Hepatocyte (in vitro differentiated cells): Measurements from ENCODE around the gene GALNT5. TPM values are rescaled to one million over a fixed set of nuclear protein-coding genes. Genes with fewer than 3 reads are reported as not detected.

Source experiments
- DNase-seq: peaks from one replicate; pipeline ENCODE4 v3.0.0-alpha.2; 2016; ENCODE audit warnings: low spot score
- H2AFZ ChIP-seq: fragments of 200-600 bp; sonication (generic); 2 replicates; pipeline ENCODE4 v1.6.0; 2016; ENCODE audit warnings: antibody characterized with exemption, mild to moderate bottlenecking
- H3K27ac ChIP-seq: fragments of 200-600 bp; sonication (generic); 2 replicates; pipeline ENCODE4 v1.5.1; 2016; ENCODE audit warnings: mild to moderate bottlenecking
- H3K27me3 ChIP-seq: fragments of 200-600 bp; sonication (generic); 2 replicates; pipeline ENCODE4 v1.6.1; 2016
- H3K36me3 ChIP-seq: fragments of 200-600 bp; sonication (generic); replicated peaks from 2 replicates; pipeline ENCODE4 v1.5.1; 2016; ENCODE audit warnings: low read depth; ENCODE audit not compliant: insufficient read depth
- H3K4me1 ChIP-seq: fragments of 200-600 bp; sonication (generic); 2 replicates; pipeline ENCODE4 v1.5.1; 2016; ENCODE audit warnings: mild to moderate bottlenecking, moderate library complexity; ENCODE audit not compliant: insufficient read depth
- H3K4me2 ChIP-seq: fragments of 200-600 bp; sonication (generic); 2 replicates; pipeline ENCODE4 v1.6.0; 2016
- H3K4me3 ChIP-seq: fragments of 200-600 bp; sonication (generic); 2 replicates; pipeline ENCODE4 v1.5.1; 2016; ENCODE audit warnings: mild to moderate bottlenecking
- H3K79me2 ChIP-seq: fragments of 200-600 bp; sonication (generic); 2 replicates; pipeline ENCODE4 v1.6.0; 2017; ENCODE audit warnings: mild to moderate bottlenecking
- H3K9me2 ChIP-seq: fragments of 200-600 bp; sonication (generic); replicated peaks from 2 replicates; pipeline ENCODE4 v1.6.0; 2017; ENCODE audit warnings: mild to moderate bottlenecking; ENCODE audit not compliant: insufficient read depth
- H3K9me3 ChIP-seq: fragments of 200-600 bp; sonication (generic); 2 replicates; pipeline ENCODE4 v1.5.1; 2016; ENCODE audit warnings: low read depth, mild to moderate bottlenecking
- H4K20me1 ChIP-seq: fragments of 200-600 bp; sonication (generic); 2 replicates; pipeline ENCODE4 v1.6.0; 2016; ENCODE audit warnings: mild to moderate bottlenecking; ENCODE audit not compliant: insufficient read depth, poor library complexity, severe bottlenecking
- EZH2 ChIP-seq: fragments of 200-600 bp; sonication (generic); IDR thresholded peaks from 2 replicates; pipeline ENCODE4 v1.6.1; 2016; ENCODE audit warnings: antibody characterized with exemption, mild to moderate bottlenecking, borderline replicate concordance
- EZH2phosphoT487 ChIP-seq: fragments of 200-600 bp; sonication (generic); IDR thresholded peaks from one replicate; pipeline ENCODE4 v1.6.1; 2018; ENCODE audit warnings: antibody characterized with exemption, mild to moderate bottlenecking, low read depth, moderate library complexity; ENCODE audit not compliant: unreplicated experiment, severe bottlenecking
- WGBS: methylation state at CpG from one replicate; pipeline ENCODE4 v1.1.6; 2016; ENCODE audit warnings: low lambda C conversion rate; ENCODE audit errors: missing lambda C conversion rate; 5-methylcytosine and 5-hydroxymethylcytosine counted together
- polyA plus RNA-seq: library from polyadenylated mRNA; unstranded; fragments of >200 nt; fragmentation: Nextera tagmentation; extraction: Ambion mirVana; gene quantifications from 2 replicates; pipeline ENCODE4 v1.2.1, GENCODE V29; 2016
- total RNA-seq: library from RNA; depleted of rRNA; stranded (reverse); fragments of >200 nt; gene quantifications from 2 replicates; pipeline ENCODE4 v1.2.3, GENCODE V29; 2014
- TF ChIP-seq, protein P1 (sequence below): fragments of 200-600 bp; sonication (generic); IDR thresholded peaks from 2 replicates; pipeline ENCODE4 v1.5.1; 2016; ENCODE audit warnings: antibody characterized with exemption, mild to moderate bottlenecking; ENCODE audit not compliant: poor library complexity

The GALNT5 gene
- total and polyA plus RNA-seq, 2 experiments from 2014 or later: 6.0 to 16.3 TPM

DNA sequence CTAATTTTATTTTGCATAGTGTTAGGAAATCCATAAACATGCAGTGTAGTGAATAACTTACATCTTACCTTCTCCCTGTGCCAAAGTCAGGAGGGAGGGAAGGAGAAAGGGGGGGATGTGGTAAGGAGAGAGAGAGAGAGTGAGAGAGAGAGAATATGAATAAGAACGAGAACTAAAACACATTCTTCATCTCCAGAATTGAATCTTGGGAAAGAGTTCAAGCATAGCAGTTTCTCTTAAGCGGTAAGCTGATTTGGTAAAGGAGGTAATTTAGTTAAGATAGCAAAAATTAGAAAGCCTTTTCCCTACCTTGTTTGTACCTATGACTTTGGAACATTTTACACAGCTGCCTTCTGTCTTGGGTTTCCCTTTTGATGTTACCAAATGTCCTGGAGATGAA, 52.4 kb downstream of the GALNT5 start:
- Histone ChIP-seq H2AFZ (no peak overlapping the region), H3K36me3 (no peaks in the 10 kb centered on the region), H3K4me2 (no peak overlapping the region), H3K4me1 (peaks cover 10% of the 10 kb centered on the region), H3K9me2 (no peaks in the 10 kb centered on the region), H3K79me2 (no peaks in the 10 kb centered on the region), H3K27me3 (no peaks in the 10 kb centered on the region), H3K4me3 (no peak overlapping the region), H3K9me3 (no peaks in the 10 kb centered on the region), H3K27ac (no peak overlapping the region), H4K20me1 (no peaks in the 10 kb centered on the region)
- WGBS: 83% methylated on average over 2 of the region's 2 CpGs
- TF ChIP-seq, protein P1, sequence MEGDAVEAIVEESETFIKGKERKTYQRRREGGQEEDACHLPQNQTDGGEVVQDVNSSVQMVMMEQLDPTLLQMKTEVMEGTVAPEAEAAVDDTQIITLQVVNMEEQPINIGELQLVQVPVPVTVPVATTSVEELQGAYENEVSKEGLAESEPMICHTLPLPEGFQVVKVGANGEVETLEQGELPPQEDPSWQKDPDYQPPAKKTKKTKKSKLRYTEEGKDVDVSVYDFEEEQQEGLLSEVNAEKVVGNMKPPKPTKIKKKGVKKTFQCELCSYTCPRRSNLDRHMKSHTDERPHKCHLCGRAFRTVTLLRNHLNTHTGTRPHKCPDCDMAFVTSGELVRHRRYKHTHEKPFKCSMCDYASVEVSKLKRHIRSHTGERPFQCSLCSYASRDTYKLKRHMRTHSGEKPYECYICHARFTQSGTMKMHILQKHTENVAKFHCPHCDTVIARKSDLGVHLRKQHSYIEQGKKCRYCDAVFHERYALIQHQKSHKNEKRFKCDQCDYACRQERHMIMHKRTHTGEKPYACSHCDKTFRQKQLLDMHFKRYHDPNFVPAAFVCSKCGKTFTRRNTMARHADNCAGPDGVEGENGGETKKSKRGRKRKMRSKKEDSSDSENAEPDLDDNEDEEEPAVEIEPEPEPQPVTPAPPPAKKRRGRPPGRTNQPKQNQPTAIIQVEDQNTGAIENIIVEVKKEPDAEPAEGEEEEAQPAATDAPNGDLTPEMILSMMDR: no peak
- TF ChIP-seq EZH2 (no peak), EZH2phosphoT487 (no peak)
- DNase-seq: no peak

DNA sequence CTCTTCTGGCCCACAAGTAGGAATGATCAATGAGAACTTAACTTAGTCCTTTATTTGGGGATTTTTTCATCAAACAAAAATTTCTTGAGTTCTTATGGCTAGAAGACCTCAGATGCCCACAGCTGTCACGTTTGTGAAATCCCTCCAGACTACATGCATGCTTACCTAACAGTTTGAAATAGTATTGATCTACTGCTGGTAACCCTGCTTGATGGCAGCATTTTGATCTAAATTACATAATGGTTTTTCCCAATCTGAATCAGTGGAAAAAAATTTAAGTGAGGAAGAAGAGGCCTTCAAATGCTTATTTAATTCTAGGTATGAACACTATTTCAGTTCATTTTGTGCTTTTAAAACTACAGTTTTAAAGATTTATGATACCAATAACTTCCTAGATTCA, 54.2 kb downstream of the GALNT5 start:
- Histone ChIP-seq H3K36me3 (no peaks in the 10 kb centered on the region), H3K4me2 (no peak overlapping the region), H3K9me3 (no peaks in the 10 kb centered on the region), H3K27me3 (no peaks in the 10 kb centered on the region), H2AFZ (no peak overlapping the region), H3K79me2 (no peaks in the 10 kb centered on the region), H4K20me1 (no peaks in the 10 kb centered on the region), H3K9me2 (no peaks in the 10 kb centered on the region), H3K27ac (no peak overlapping the region), H3K4me3 (no peak overlapping the region), H3K4me1 (no peaks in the 10 kb centered on the region)
- TF ChIP-seq EZH2 (no peak), EZH2phosphoT487 (no peak)
- TF ChIP-seq, protein P1: no peak
- no peak for DNase-seq
- 82% methylated on average over 1 of the region's 1 CpG for WGBS

GRCh38 chr2:157312866-157313486, 55.5 kb downstream of the GALNT5 start:
- H3K27ac ChIP-seq: no peak overlapping the region
- H2AFZ ChIP-seq: no peak overlapping the region
- no peaks in the 10 kb centered on the region for H3K79me2 ChIP-seq
- no peaks in the 10 kb centered on the region for H4K20me1 ChIP-seq
- H3K4me3 ChIP-seq: no peak overlapping the region
- H3K9me2 ChIP-seq: no peaks in the 10 kb centered on the region
- DNase-seq: no peak
- H3K4me1 ChIP-seq: no peaks in the 10 kb centered on the region
- no peaks in the 10 kb centered on the region for H3K27me3 ChIP-seq
- TF ChIP-seq EZH2phosphoT487 (no peak), EZH2 (no peak)
- TF ChIP-seq, protein P1: no peak
- H3K36me3 ChIP-seq: no peaks in the 10 kb centered on the region
- WGBS: 97% methylated on average over 1 of the region's 1 CpG
- H3K4me2 ChIP-seq: no peak overlapping the region
- no peaks in the 10 kb centered on the region for H3K9me3 ChIP-seq
